A549 (cell line): ENCODE data around the gene FOXRED2. TPM values are rescaled to one million over a fixed set of nuclear protein-coding genes. Genes with fewer than 3 reads are reported as not detected.

Experiments used
- ATAC-seq, 2 experiments: fragments of 200-7000 bp in 1 of 2; fragments of >200 bp in 1 of 2; cut with Nextera tagmentation in 1 of 2; cut with Tn5 transposase in 1 of 2; 3 replicates each; pipeline versions ENCODE4 v1.8.0 to v1.9.1; 2018 to 2020; ENCODE audit warnings: mild to moderate bottlenecking in 1 of 2, moderate library complexity in 1 of 2
- CTCF ChIA-PET: fragments of 300-600 bp; sonication (Branson Sonifier 250); formaldehyde crosslinking; extraction: SDS; loops from one replicate; lab custom pipeline; 2021; ENCODE audit warnings: antibody characterized with exemption, inconsistent platforms; lab: Yijun Ruan, JAX
- POLR2A ChIA-PET: fragments of 350-600 bp; formaldehyde crosslinking; extraction: SDS; loops from one replicate; lab custom pipeline; 2021; ENCODE audit warnings: antibody characterized with exemption, inconsistent platforms; lab: Yijun Ruan, JAX
- DNase-seq, 2 experiments: peaks; one replicate each; pipeline versions ENCODE4 v3.0.0 to v3.0.0-alpha.2; 2011 to 2016; ENCODE audit warnings: low read depth in 1 of 2, low spot score in 1 of 2
- FAIRE-seq: peaks from 2 replicates; lab custom pipeline; 2011; peaks lifted over from hg19 to GRCh38; lab: Jason Lieb, UNC
- H3K27ac ChIP-seq, 2 experiments: fragments of >200 bp; sonication (Bioruptor Twin); formaldehyde crosslinking; 3 replicates each; pipeline ENCODE4 v1.5.1; 2016 to 2017
- H3K4me1 ChIP-seq: fragments of >200 bp; sonication (Bioruptor Twin); formaldehyde crosslinking; 3 replicates; pipeline ENCODE4 v1.6.1; 2016
- H3K4me2 ChIP-seq: fragments of >200 bp; sonication (Bioruptor Twin); formaldehyde crosslinking; 3 replicates; pipeline ENCODE4 v1.6.1; 2016
- H3K4me3 ChIP-seq: fragments of >200 bp; sonication (Bioruptor Twin); formaldehyde crosslinking; 3 replicates; pipeline ENCODE4 v1.5.1; 2016
- H3K9me3 ChIP-seq: fragments of >200 bp; sonication (Bioruptor Twin); formaldehyde crosslinking; 3 replicates; pipeline ENCODE4 v1.6.1; 2016
- ATOH8 ChIP-seq: fragments of 250-450 bp; sonication (Bioruptor Pico); IDR thresholded peaks from 2 replicates; pipeline ENCODE4 v1.5.0; 2020; ENCODE audit warnings: low read depth, mild to moderate bottlenecking, moderate library complexity
- CEBPB ChIP-seq, 2 experiments: fragments of >200 bp in 1 of 2; sonication (Bioruptor Twin) in 1 of 2; formaldehyde crosslinking in 1 of 2; IDR thresholded peaks; 2 replicates each; pipeline ENCODE4 v1.6.1; 2012 to 2016
- EHF ChIP-seq: fragments of 250-450 bp; sonication (Bioruptor Pico); IDR thresholded peaks from 2 replicates; pipeline ENCODE4 v1.5.0; 2020; ENCODE audit warnings: mild to moderate bottlenecking
- EP300 ChIP-seq, 2 experiments: fragments of >200 bp; sonication (Bioruptor Twin); formaldehyde crosslinking; IDR thresholded peaks; 2 replicates in 1 of 2; 3 replicates in 1 of 2; pipeline ENCODE4 v1.6.1; 2016 to 2017
- FOSL2 ChIP-seq, 2 experiments: fragments of 450-650 bp in 1 of 2; fragments of >200 bp in 1 of 2; sonication (Bioruptor Twin) in 1 of 2; formaldehyde crosslinking; IDR thresholded peaks; 2 replicates each; pipeline versions ENCODE4 v1.5.0 to v1.6.1; 2016 to 2020; ENCODE audit warnings: mild to moderate bottlenecking in 1 of 2, moderate library complexity in 1 of 2
- FOXS1 ChIP-seq: fragments of 250-450 bp; sonication (Bioruptor Pico); IDR thresholded peaks from 2 replicates; pipeline ENCODE4 v1.5.0; 2020; ENCODE audit warnings: mild to moderate bottlenecking, moderate library complexity
- HDAC2 ChIP-seq: fragments of 200-600 bp; sonication (generic); IDR thresholded peaks from 2 replicates; pipeline ENCODE4 v1.6.1; 2016
- HOXA7 ChIP-seq: fragments of 250-450 bp; sonication (Bioruptor Pico); IDR thresholded peaks from 2 replicates; pipeline ENCODE4 v1.5.0; 2020; ENCODE audit warnings: mild to moderate bottlenecking, moderate library complexity
- JUNB ChIP-seq: fragments of >200 bp; sonication (Bioruptor Twin); formaldehyde crosslinking; IDR thresholded peaks from 2 replicates; pipeline ENCODE4 v1.6.1; 2016
- NPAS2 ChIP-seq: fragments of 250-450 bp; sonication (Bioruptor Pico); IDR thresholded peaks from 2 replicates; pipeline ENCODE4 v1.8.0; 2022; ENCODE audit warnings: mild to moderate bottlenecking, moderate library complexity, borderline replicate concordance
- PHF8 ChIP-seq: fragments of 200-600 bp; sonication (generic); IDR thresholded peaks from 2 replicates; pipeline ENCODE4 v1.6.1; 2016; ENCODE audit warnings: low read depth, mild to moderate bottlenecking, antibody characterized with exemption, moderate library complexity, borderline replicate concordance
- REST ChIP-seq: fragments of 200-600 bp; sonication (generic); IDR thresholded peaks from 2 replicates; pipeline ENCODE4 v1.6.1; 2016; ENCODE audit warnings: antibody characterized with exemption, mild to moderate bottlenecking, moderate library complexity
- TFCP2L1 ChIP-seq: fragments of 250-450 bp; sonication (Bioruptor Pico); IDR thresholded peaks from 2 replicates; pipeline ENCODE4 v1.5.0; 2021; ENCODE audit warnings: mild to moderate bottlenecking
- TP53 ChIP-seq: fragments of 250-450 bp; sonication (Bioruptor Pico); IDR thresholded peaks from 2 replicates; pipeline ENCODE4 v1.5.0; 2021; ENCODE audit warnings: mild to moderate bottlenecking, moderate library complexity
- WGBS: methylation state at CpG from one replicate; pipeline ENCODE4 v1.1.6; 2017; ENCODE audit errors: missing lambda C conversion rate; 5-methylcytosine and 5-hydroxymethylcytosine counted together
- polyA plus RNA-seq, 4 experiments: library from polyadenylated mRNA; depleted of rRNA in 3 of 4; stranded (reverse); fragments of >200 nt; fragmentation: RNase III in 1 of 4; extraction: RNeasy Plus Mini Kit Qiagen cat#74134 plus additional on column Dnase treatment in 1 of 4; gene quantifications; 2 replicates in 3 of 4; 3 replicates in 1 of 4; pipeline ENCODE4 v1.2.3, GENCODE V29; 2011 to 2017
- small RNA-seq, 6 experiments: library from RNA; depleted of rRNA; stranded (forward); fragments of <200 nt; gene quantifications; one replicate each; pipeline ENCODE3, GENCODE V24; 2012
- TF ChIP-seq, protein P1 (sequence below): fragments of 150-350 bp; IDR thresholded peaks from 2 replicates; pipeline ENCODE4 v1.6.1; 2014; ENCODE audit warnings: low read depth, mild to moderate bottlenecking, low read length
- TF ChIP-seq, protein P2 (sequence below): IDR thresholded peaks from 2 replicates; pipeline ENCODE4 v1.6.1; 2012

FOXRED2 gene
- polyA plus RNA-seq, 2 of the 4 experiments (the other 2 are of a cell fraction), result 5.7 to 12.3 TPM

DNA sequence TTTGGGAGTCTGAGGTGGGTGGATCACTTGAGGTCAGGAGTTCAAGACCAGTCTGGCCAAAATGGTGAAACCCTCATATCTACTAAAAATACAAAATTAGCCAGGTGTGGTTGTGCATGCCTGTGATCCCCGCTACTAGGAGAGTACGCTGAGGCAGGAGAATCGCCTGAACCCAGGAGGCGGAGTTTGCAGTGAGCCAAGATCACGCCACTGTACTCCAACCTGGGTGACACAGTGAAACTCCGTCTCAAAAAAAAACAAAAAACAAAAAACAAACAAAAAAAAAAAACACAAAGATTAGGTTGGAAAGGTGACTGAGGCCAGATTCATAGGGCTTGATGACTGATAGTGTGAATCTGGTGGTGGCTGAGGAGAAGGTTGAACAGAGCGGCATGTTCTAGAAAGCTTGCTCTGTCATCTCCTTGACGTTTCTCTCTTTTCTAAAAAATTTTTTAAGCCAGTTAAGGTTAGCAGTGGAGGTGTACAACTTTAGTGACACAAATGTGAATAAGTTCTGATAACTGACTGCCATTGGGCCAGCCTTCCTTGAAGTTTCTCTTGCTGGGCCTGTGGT lies 66.3 kb downstream of the FOXRED2 start:
- H3K4me2 ChIP-seq, result peak overlapping the region; percentile 58
- TF ChIP-seq EHF (CRISPR knock-in tag) (no peak), EP300 (IDR thresholded peaks at IDR 0.05) (no peak), FOXS1 (no peak), NPAS2 (CRISPR knock-in tag) (no peak), REST (no peak), HDAC2 (no peak), HOXA7 (CRISPR knock-in tag) (no peak), PHF8 (no peak), TFCP2L1 (no peak), TP53 (CRISPR knock-in tag) (no peak)
- TF ChIP-seq, protein P1, sequence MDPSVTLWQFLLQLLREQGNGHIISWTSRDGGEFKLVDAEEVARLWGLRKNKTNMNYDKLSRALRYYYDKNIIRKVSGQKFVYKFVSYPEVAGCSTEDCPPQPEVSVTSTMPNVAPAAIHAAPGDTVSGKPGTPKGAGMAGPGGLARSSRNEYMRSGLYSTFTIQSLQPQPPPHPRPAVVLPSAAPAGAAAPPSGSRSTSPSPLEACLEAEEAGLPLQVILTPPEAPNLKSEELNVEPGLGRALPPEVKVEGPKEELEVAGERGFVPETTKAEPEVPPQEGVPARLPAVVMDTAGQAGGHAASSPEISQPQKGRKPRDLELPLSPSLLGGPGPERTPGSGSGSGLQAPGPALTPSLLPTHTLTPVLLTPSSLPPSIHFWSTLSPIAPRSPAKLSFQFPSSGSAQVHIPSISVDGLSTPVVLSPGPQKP, result no peak
- no peaks in the 10 kb centered on the region for H3K9me3 ChIP-seq
- H3K4me1 ChIP-seq, result peaks cover 44% of the 10 kb centered on the region
- ATAC-seq (no peak), DNase-seq (no peak), FAIRE-seq (no peak)
- 79% methylated on average over 8 of the region's 8 CpGs for WGBS
- no peak overlapping the region for H3K4me3 ChIP-seq
- ChIA-PET CTCF (interaction anchor here (0.7 to 1.3 kb wide), 2 partner anchors 23 to 71 kb away, joined by 3 to 4 read pairs; no protein-coding TSS in a partner anchor), POLR2A (interaction anchor here (1.1 kb wide), 1 partner anchor 53 kb away, joined by 3 read pairs; the partner anchor contains the start of gene MYH9)
- peak overlapping the region; percentile 69 to 79 for H3K27ac ChIP-seq

GRCh38 chr22:36439481-36440271 lies 67.2 kb downstream of the FOXRED2 start:
- Histone ChIP-seq H3K4me3 (no peak overlapping the region), H3K4me1 (peaks cover 48% of the 10 kb centered on the region), H3K27ac (peak overlapping the region; percentile 69 to 79), H3K9me3 (no peaks in the 10 kb centered on the region), H3K4me2 (peak overlapping the region; percentile 58)
- no peak for FAIRE-seq
- ChIA-PET CTCF (interaction anchor here (0.8 to 1.5 kb wide), 5 partner anchors 11 to 139 kb away, joined by 3 to 6 read pairs (median 3); no protein-coding TSS in a partner anchor), POLR2A (interaction anchor here (1.1 kb wide), 1 partner anchor 52 kb away, joined by 3 read pairs; the partner anchor contains the start of gene MYH9)
- DNase-seq, result peak; percentile 55 to 85
- WGBS, result 70% methylated on average over 6 of the region's 6 CpGs
- peak; percentile 86 to 92 for ATAC-seq
- TF ChIP-seq CEBPB (IDR thresholded peaks at IDR 0.05), result no peak
- 0 out of 2 replicates have a peak, but pooled peaks have one; percentile 26 for TF ChIP-seq ATOH8
- TF ChIP-seq, protein P2, sequence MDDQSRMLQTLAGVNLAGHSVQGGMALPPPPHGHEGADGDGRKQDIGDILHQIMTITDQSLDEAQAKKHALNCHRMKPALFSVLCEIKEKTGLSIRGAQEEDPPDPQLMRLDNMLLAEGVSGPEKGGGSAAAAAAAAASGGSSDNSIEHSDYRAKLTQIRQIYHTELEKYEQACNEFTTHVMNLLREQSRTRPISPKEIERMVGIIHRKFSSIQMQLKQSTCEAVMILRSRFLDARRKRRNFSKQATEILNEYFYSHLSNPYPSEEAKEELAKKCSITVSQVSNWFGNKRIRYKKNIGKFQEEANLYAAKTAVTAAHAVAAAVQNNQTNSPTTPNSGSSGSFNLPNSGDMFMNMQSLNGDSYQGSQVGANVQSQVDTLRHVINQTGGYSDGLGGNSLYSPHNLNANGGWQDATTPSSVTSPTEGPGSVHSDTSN, result peak; percentile 80; the same call in 1 of the 2 replicates
- peak; percentile 52; the same call in 1 of the 2 replicates for TF ChIP-seq FOSL2 (IDR thresholded peaks at IDR 0.05)
- TF ChIP-seq FOSL2 (CRISPR knock-in tag; IDR thresholded peaks at IDR 0.05), result peak; percentile 89
- peak; percentile 58 for TF ChIP-seq JUNB

Small RNA genes lying within 50 kb of the gene (small RNA-seq; reads per million reads assigned to genes)
- 0 reads per million in 6 experiments for gene RF00019

Other genes starting within 250 kb of the FOXRED2 start
- 92.1 and 162 TPM in 2 replicates for gene MYH9, start 119.1 kb downstream of the FOXRED2 start, polyA plus RNA-seq (2011; rRNA removed)
- 158 to 215 TPM (median 167 TPM) in 3 replicates for gene MYH9, start 119.1 kb downstream of the FOXRED2 start, polyA plus RNA-seq (2017; fragmentation: RNase III; extraction: RNeasy Plus Mini Kit Qiagen cat#74134 plus additional on column Dnase treatment)
- gene TXN2, start 25.4 kb downstream of the FOXRED2 start, polyA plus RNA-seq (2011; rRNA removed), result 84.5 and 89.6 TPM in 2 replicates
- gene TXN2, start 25.4 kb downstream of the FOXRED2 start, polyA plus RNA-seq (2017; fragmentation: RNase III; extraction: RNeasy Plus Mini Kit Qiagen cat#74134 plus additional on column Dnase treatment), result 82.2 to 90.5 TPM (median 83.6 TPM) in 3 replicates
- gene EIF3D, start 22.1 kb upstream of the FOXRED2 start, polyA plus RNA-seq (2011; rRNA removed), result 304 and 326 TPM in 2 replicates
- 171 to 209 TPM (median 186 TPM) in 3 replicates for gene EIF3D, start 22.1 kb upstream of the FOXRED2 start, polyA plus RNA-seq (2017; fragmentation: RNase III; extraction: RNeasy Plus Mini Kit Qiagen cat#74134 plus additional on column Dnase treatment)
- gene CACNG2, start 196.7 kb upstream of the FOXRED2 start, polyA plus RNA-seq (2011; rRNA removed), result not detected in 2 replicates
- not detected in 3 replicates for gene CACNG2, start 196.7 kb upstream of the FOXRED2 start, polyA plus RNA-seq (2017; fragmentation: RNase III; extraction: RNeasy Plus Mini Kit Qiagen cat#74134 plus additional on column Dnase treatment)